Stomach (tissue), 9 donors: ENCODE measurements around the gene ARPC1A. TPM values are rescaled to one million over a fixed set of nuclear protein-coding genes. Genes with fewer than 3 reads are reported as not detected.
"Not testable (repeated sequence)": the region's sequence is repeated elsewhere in the genome, so short reads cannot be mapped to it uniquely, and the experiment has no call there.

Source experiments
- DNase-seq, 2 donors: peaks; one replicate each; pipeline versions ENCODE4 v3.0.0 to v3.0.0-alpha.2; 2013 to 2019
- H3K27ac ChIP-seq, 5 donors: fragments of 200-600 bp in 4 of 5; sonication (generic) in 4 of 5; one replicate each; pipeline ENCODE4 v1.5.1; 2013 to 2019; ENCODE audit warnings: mild to moderate bottlenecking in 1 of 5, moderate library complexity in 1 of 5
- H3K27me3 ChIP-seq, 3 donors: fragments of 200-600 bp; sonication (generic); one replicate each; pipeline ENCODE4 v1.5.1; 2017 to 2019; ENCODE audit warnings: mixed run types in 1 of 3
- H3K36me3 ChIP-seq, 4 donors: fragments of 200-600 bp; sonication (generic); 1 replicate in 3 of 4; 2 replicates in 1 of 4; pipeline ENCODE4 v1.5.1; 2016 to 2019
- H3K4me1 ChIP-seq, 4 donors: fragments of 200-600 bp; sonication (generic); one replicate each; pipeline ENCODE4 v1.5.1; 2016 to 2019
- H3K4me3 ChIP-seq, 4 donors: fragments of 200-600 bp; sonication (generic) in 3 of 4; one replicate each; pipeline ENCODE4 v1.5.1; 2016 to 2019; ENCODE audit warnings: mild to moderate bottlenecking in 1 of 4
- H3K9me3 ChIP-seq, 4 donors: fragments of 200-600 bp; sonication (generic); one replicate each; pipeline ENCODE4 v1.5.1; 2016 to 2019
- CTCF ChIP-seq, 7 experiments: fragments of 450-650 bp in 4 of 7; fragments of 200-600 bp in 3 of 7; sonication (generic) in 3 of 7; IDR thresholded peaks; one replicate each; pipeline ENCODE4 v1.5.1; 2016 to 2019; ENCODE audit warnings: antibody characterized with exemption in 7 of 7, control low read depth in 2 of 7, mild to moderate bottlenecking in 1 of 7
- EP300 ChIP-seq: sonication (generic); formaldehyde crosslinking; IDR thresholded peaks from one replicate; pipeline ENCODE4 v1.6.1; 2017; ENCODE audit warnings: antibody characterized with exemption
- POLR2A ChIP-seq, 4 donors: fragments of 450-650 bp; IDR thresholded peaks; one replicate each; pipeline ENCODE4 v1.6.1; 2016; ENCODE audit warnings: antibody characterized with exemption in 4 of 4, control low read depth in 2 of 4, mild to moderate bottlenecking in 1 of 4, moderate library complexity in 1 of 4
- POLR2AphosphoS5 ChIP-seq, 3 donors: sonication (generic); formaldehyde crosslinking; IDR thresholded peaks; one replicate each; pipeline ENCODE4 v1.6.1; 2016; ENCODE audit warnings: antibody characterized with exemption in 3 of 3
- WGBS, 5 donors: extraction: QIAGEN DNeasy Blood & Tissue Kit in 3 of 5; methylation state at CpG; one replicate each; pipeline versions ENCODE4 v1.1.5 to v1.1.7; 2013 to 2018; 5-methylcytosine and 5-hydroxymethylcytosine counted together
- intact Hi-C: fragments of 100-400 bp; cut with DNase I; formaldehyde crosslinking; loops from one replicate; pipeline ENCODE4 v1.15.1; 2023; ENCODE audit warnings: low total_unique reads
- polyA plus RNA-seq, 3 donors: library from polyadenylated mRNA; stranded (reverse); fragments of 200-250 nt; gene quantifications; one replicate each; pipeline ENCODE4 v1.2.3, GENCODE V29; 2013
- total RNA-seq, 5 donors: library from RNA; depleted of rRNA; stranded (reverse); fragments of >200 nt; gene quantifications; one replicate each; pipeline versions ENCODE4 v1.1.0 to v1.2.3, GENCODE V29; 2014 to 2016
- donor health status: healthy with polysubstance abuse.
- donor health status: Bipolar disorder and iron deficiency.
- donor health status: healthy.

Gene ARPC1A
- total and polyA plus RNA-seq, 8 donors: 93.3 to 344 (median 142) TPM

DNA sequence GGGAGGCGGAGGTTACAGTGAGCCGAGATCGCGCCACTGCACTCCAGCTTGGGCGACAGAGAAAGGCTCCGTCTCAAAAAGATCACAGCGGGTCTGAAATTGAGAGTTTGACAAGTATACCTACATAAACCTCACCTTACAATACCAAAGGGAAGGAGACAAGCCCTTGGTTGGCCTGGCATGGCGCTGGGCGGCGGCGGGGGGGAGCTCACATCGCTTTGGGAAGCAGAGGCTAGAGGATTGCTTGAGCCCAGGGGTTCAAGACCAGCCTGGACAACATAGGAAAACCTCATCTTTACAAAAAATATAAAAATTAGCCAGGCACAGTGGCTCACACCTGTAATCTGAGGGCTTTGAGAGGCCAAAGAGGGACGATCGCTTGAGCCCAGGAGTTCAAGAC lies 1.1 kb upstream of the ARPC1A start:
- Histone ChIP-seq H3K27me3 (no peaks in the 10 kb centered on the region), H3K4me3 (peak overlapping the region in 2 of 4 donors; percentile 79 to 99), H3K36me3 (no peaks in the 10 kb centered on the region), H3K27ac (no peak overlapping the region), H3K9me3 (no peaks in the 10 kb centered on the region), H3K4me1 (peaks cover 29 to 44% (median 42%) of the 10 kb centered on the region in 4 donors)
- intact Hi-C loops: no loop called here
- no peak for DNase-seq
- TF ChIP-seq EP300 (no peak), CTCF (IDR thresholded peaks at IDR 0.05) (no peak), POLR2AphosphoS5 (IDR thresholded peaks at IDR 0.05) (no peak), POLR2A (IDR thresholded peaks at IDR 0.05) (no peak)
- 95 to 98% (median 97%) methylated on average over 14 of the region's 14 CpGs for WGBS, 5 donors

- TF ChIP-seq EP300 (no peak), POLR2A (IDR thresholded peaks at IDR 0.05) (no peak), POLR2AphosphoS5 (IDR thresholded peaks at IDR 0.05) (no peak), CTCF (IDR thresholded peaks at IDR 0.05) (no peak)
Measured at GRCh38 chr7:99325001-99325493, 651 bp upstream of the ARPC1A start.

GRCh38 chr7:99326408-99326782 lies 697 bp downstream of the ARPC1A start:
- intact Hi-C loops: no loop called here
- H3K4me1 ChIP-seq: peaks cover 36 to 60% (median 56%) of the 10 kb centered on the region in 4 donors

More at GRCh38 chr7:99325001-99325493, 651 bp upstream of the ARPC1A start:
- intact Hi-C loops: no loop called here
- DNase-seq: no peak
- Histone ChIP-seq H3K4me1 (peaks cover 29 to 49% (median 46%) of the 10 kb centered on the region in 4 donors), H3K9me3 (no peaks in the 10 kb centered on the region), H3K27ac (peak overlapping the region in 4 of 5 donors; percentile 85 to 92 (median 90)), H3K27me3 (no peaks in the 10 kb centered on the region), H3K4me3 (peak overlapping the region; percentile 75 to 99 (median 82)), H3K36me3 (no peaks in the 10 kb centered on the region)
- WGBS, 5 donors: 19 to 30% (median 22%) methylated on average over 11 to 14 of the region's 14 CpGs

GRCh38 chr7:99330314-99330961 lies 4.7 kb downstream of the ARPC1A start:
- Histone ChIP-seq H3K4me1 (peaks cover 36 to 57% (median 50%) of the 10 kb centered on the region in 4 donors), H3K36me3 (peaks cover 24 to 31% (median 28%) of the 10 kb centered on the region in 4 donors), H3K27ac (peak overlapping the region; percentile 66 to 88 (median 79))
- H3K27me3 ChIP-seq, H3K9me3 ChIP-seq, H3K4me3 ChIP-seq, intact Hi-C loops: not testable (repeated sequence)
- DNase-seq: peak in 1 of 2 donors; percentile 87
- TF ChIP-seq POLR2AphosphoS5 (IDR thresholded peaks at IDR 0.05): peak in 2 of 3 donors; percentile 59 to 87
- 48 to 66% (median 54%) methylated on average over 8 of the region's 8 CpGs for WGBS, 5 donors

More at GRCh38 chr7:99326408-99326782, 697 bp downstream of the ARPC1A start:
- Histone ChIP-seq H3K36me3 (no peaks in the 10 kb centered on the region), H3K4me3 (peak overlapping the region; percentile 75 to 99 (median 82)), H3K27ac (peak overlapping the region; percentile 85 to 92 (median 88)), H3K9me3 (no peaks in the 10 kb centered on the region), H3K27me3 (no peaks in the 10 kb centered on the region)
- no peak for DNase-seq
- 1 to 2% (median 1%) methylated on average over 10 of the region's 10 CpGs for WGBS, 5 donors
- TF ChIP-seq POLR2A (IDR thresholded peaks at IDR 0.05): no peak
- TF ChIP-seq CTCF (IDR thresholded peaks at IDR 0.05): no peak
- TF ChIP-seq EP300: no peak
- no peak for TF ChIP-seq POLR2AphosphoS5 (IDR thresholded peaks at IDR 0.05)

DNA sequence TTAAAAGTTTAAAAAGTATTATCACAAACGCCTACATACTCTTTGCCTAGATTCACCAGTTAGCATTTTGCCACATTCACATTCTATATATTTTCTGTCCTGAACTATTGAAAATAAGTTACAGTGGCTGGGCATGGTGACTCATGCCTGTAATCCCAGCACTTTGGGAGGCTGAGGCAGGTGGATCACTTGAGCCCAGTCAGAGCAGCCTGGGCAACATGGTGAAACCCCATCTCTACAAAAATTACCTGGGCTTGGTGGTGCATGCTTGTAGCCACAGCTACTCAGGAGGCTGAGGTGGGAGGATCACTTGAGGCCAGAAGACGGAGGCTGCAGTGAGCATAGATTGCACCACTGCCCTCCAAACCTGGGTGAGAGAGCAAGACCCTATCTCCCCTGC lies 5.3 kb downstream of the ARPC1A start:
- Histone ChIP-seq H3K36me3 (peaks cover 26 to 37% (median 34%) of the 10 kb centered on the region in 4 donors), H3K27me3 (no peaks in the 10 kb centered on the region), H3K4me3 (no peak overlapping the region), H3K4me1 (peaks cover 36 to 57% (median 50%) of the 10 kb centered on the region in 4 donors), H3K27ac (peak overlapping the region; percentile 66 to 90 (median 79)), H3K9me3 (no peaks in the 10 kb centered on the region)
- DNase-seq: no peak
- intact Hi-C loops: no loop called here
- WGBS, 5 donors: 72 to 84% (median 79%) methylated on average over 1 to 2 of the region's 2 CpGs
- TF ChIP-seq POLR2AphosphoS5 (IDR thresholded peaks at IDR 0.05) (no peak), CTCF (IDR thresholded peaks at IDR 0.05) (no peak), EP300 (no peak), POLR2A (IDR thresholded peaks at IDR 0.05) (no peak)
